Measurements from ENCODE around the gene RUFY4.

The RUFY4 gene

GRCh38 chr2:218077464-218078216 is 8.6 kb downstream of the RUFY4 start:
- H3K9me3 ChIP-seq (ENCODE audit: control insufficient read depth, low read length) = no peaks in the 10 kb centered on the region
- no peak for DNase-seq (ENCODE audit: low read depth)
- H3K9ac ChIP-seq (ENCODE audit: low read length) = no peak overlapping the region
- H3K4me3 ChIP-seq (ENCODE audit: low read length) = no peak overlapping the region
- H3K27me3 ChIP-seq (replicated peaks; ENCODE audit: control insufficient read depth, insufficient read depth, low read length) = peaks cover 58% of the 10 kb centered on the region
- peaks cover 8% of the 10 kb centered on the region for H3K4me1 ChIP-seq (ENCODE audit: control insufficient read depth, insufficient read depth, low read length)
- H3K36me3 ChIP-seq (ENCODE audit: control insufficient read depth, insufficient read depth, low read length, severe bottlenecking) = no peaks in the 10 kb centered on the region

GRCh38 chr2:218079943-218080913 is 11.2 kb downstream of the RUFY4 start:
- H3K9ac ChIP-seq (ENCODE audit: low read length) = no peak overlapping the region
- no peak for DNase-seq (ENCODE audit: low read depth)
- no peak overlapping the region for H3K4me3 ChIP-seq (ENCODE audit: low read length)
- peaks cover 1% of the 10 kb centered on the region for H3K9me3 ChIP-seq (ENCODE audit: control insufficient read depth, low read length)
- no peaks in the 10 kb centered on the region for H3K36me3 ChIP-seq (ENCODE audit: control insufficient read depth, insufficient read depth, low read length, severe bottlenecking)
- H3K4me1 ChIP-seq (ENCODE audit: control insufficient read depth, insufficient read depth, low read length) = peaks cover 8% of the 10 kb centered on the region
- H3K27me3 ChIP-seq (replicated peaks; ENCODE audit: control insufficient read depth, insufficient read depth, low read length) = peaks cover 48% of the 10 kb centered on the region

- Histone ChIP-seq H3K4me1 (ENCODE audit: control insufficient read depth, insufficient read depth, low read length) (peaks cover 8% of the 10 kb centered on the region), H3K9ac (ENCODE audit: low read length) (no peak overlapping the region), H3K4me3 (ENCODE audit: low read length) (no peak overlapping the region), H3K27me3 (replicated peaks; ENCODE audit: control insufficient read depth, insufficient read depth, low read length) (peaks cover 48% of the 10 kb centered on the region), H3K36me3 (ENCODE audit: control insufficient read depth, insufficient read depth, low read length, severe bottlenecking) (no peaks in the 10 kb centered on the region), H3K9me3 (ENCODE audit: control insufficient read depth, low read length) (peaks cover 10% of the 10 kb centered on the region)
- no peak for DNase-seq (ENCODE audit: low read depth)
These were observed 12.0 kb downstream of the RUFY4 start for GRCh38 chr2:218081063-218081462.

- H3K4me1 ChIP-seq (ENCODE audit: control insufficient read depth, insufficient read depth, low read length) = peaks cover 8% of the 10 kb centered on the region
- no peak overlapping the region for H3K4me3 ChIP-seq (ENCODE audit: low read length)
- peak; percentile 53 for DNase-seq (ENCODE audit: low read depth)
These were observed 12.6 kb downstream of the RUFY4 start for GRCh38 chr2:218081695-218082094.

GRCh38 chr2:218082586-218083351 is 13.7 kb downstream of the RUFY4 start:
- Histone ChIP-seq H3K9me3 (ENCODE audit: control insufficient read depth, low read length) (peaks cover 24% of the 10 kb centered on the region), H3K4me3 (ENCODE audit: low read length) (no peak overlapping the region), H3K36me3 (ENCODE audit: control insufficient read depth, insufficient read depth, low read length, severe bottlenecking) (no peaks in the 10 kb centered on the region), H3K27me3 (replicated peaks; ENCODE audit: control insufficient read depth, insufficient read depth, low read length) (peaks cover 34% of the 10 kb centered on the region), H3K9ac (ENCODE audit: low read length) (no peak overlapping the region), H3K4me1 (ENCODE audit: control insufficient read depth, insufficient read depth, low read length) (peaks cover 8% of the 10 kb centered on the region)
- DNase-seq (ENCODE audit: low read depth) = no peak

More at GRCh38 chr2:218081695-218082094, 12.6 kb downstream of the RUFY4 start:
- H3K9ac ChIP-seq (ENCODE audit: low read length) = no peak overlapping the region
- H3K27me3 ChIP-seq (replicated peaks; ENCODE audit: control insufficient read depth, insufficient read depth, low read length) = peaks cover 43% of the 10 kb centered on the region
- H3K9me3 ChIP-seq (ENCODE audit: control insufficient read depth, low read length) = peaks cover 16% of the 10 kb centered on the region
- H3K36me3 ChIP-seq (ENCODE audit: control insufficient read depth, insufficient read depth, low read length, severe bottlenecking) = no peaks in the 10 kb centered on the region

GRCh38 chr2:218083352-218083676 is 14.3 kb downstream of the RUFY4 start:
- no peak for DNase-seq (ENCODE audit: low read depth)
- Histone ChIP-seq H3K27me3 (replicated peaks; ENCODE audit: control insufficient read depth, insufficient read depth, low read length) (peaks cover 34% of the 10 kb centered on the region), H3K36me3 (ENCODE audit: control insufficient read depth, insufficient read depth, low read length, severe bottlenecking) (no peaks in the 10 kb centered on the region), H3K9me3 (ENCODE audit: control insufficient read depth, low read length) (peaks cover 30% of the 10 kb centered on the region), H3K4me3 (ENCODE audit: low read length) (no peak overlapping the region), H3K4me1 (ENCODE audit: control insufficient read depth, insufficient read depth, low read length) (peaks cover 8% of the 10 kb centered on the region), H3K9ac (ENCODE audit: low read length) (no peak overlapping the region)

- no peak for DNase-seq (ENCODE audit: low read depth)
- H3K9ac ChIP-seq (ENCODE audit: low read length) = no peak overlapping the region
- H3K36me3 ChIP-seq (ENCODE audit: control insufficient read depth, insufficient read depth, low read length, severe bottlenecking) = no peaks in the 10 kb centered on the region
- H3K4me3 ChIP-seq (ENCODE audit: low read length) = no peak overlapping the region
- peaks cover 4% of the 10 kb centered on the region for H3K4me1 ChIP-seq (ENCODE audit: control insufficient read depth, insufficient read depth, low read length)
- peaks cover 51% of the 10 kb centered on the region for H3K27me3 ChIP-seq (replicated peaks; ENCODE audit: control insufficient read depth, insufficient read depth, low read length)
- H3K9me3 ChIP-seq (ENCODE audit: control insufficient read depth, low read length) = peaks cover 33% of the 10 kb centered on the region
These were observed 17.4 kb downstream of the RUFY4 start for GRCh38 chr2:218086478-218086877.

- H3K9me3 ChIP-seq (ENCODE audit: control insufficient read depth, low read length) = peaks cover 33% of the 10 kb centered on the region
- peaks cover 67% of the 10 kb centered on the region for H3K27me3 ChIP-seq (replicated peaks; ENCODE audit: control insufficient read depth, insufficient read depth, low read length)
- no peak overlapping the region for H3K9ac ChIP-seq (ENCODE audit: low read length)
- H3K4me1 ChIP-seq (ENCODE audit: control insufficient read depth, insufficient read depth, low read length) = no peaks in the 10 kb centered on the region
- H3K36me3 ChIP-seq (ENCODE audit: control insufficient read depth, insufficient read depth, low read length, severe bottlenecking) = no peaks in the 10 kb centered on the region
- no peak overlapping the region for H3K4me3 ChIP-seq (ENCODE audit: low read length)
- no peak for DNase-seq (ENCODE audit: low read depth)
These were observed 20.2 kb downstream of the RUFY4 start for GRCh38 chr2:218089259-218089658.

GRCh38 chr2:218091746-218092145 is 22.7 kb downstream of the RUFY4 start:
- Histone ChIP-seq H3K4me3 (ENCODE audit: low read length) (no peak overlapping the region), H3K4me1 (ENCODE audit: control insufficient read depth, insufficient read depth, low read length) (no peaks in the 10 kb centered on the region), H3K9ac (ENCODE audit: low read length) (no peak overlapping the region), H3K9me3 (ENCODE audit: control insufficient read depth, low read length) (peaks cover 16% of the 10 kb centered on the region), H3K27me3 (replicated peaks; ENCODE audit: control insufficient read depth, insufficient read depth, low read length) (peaks cover 60% of the 10 kb centered on the region), H3K36me3 (ENCODE audit: control insufficient read depth, insufficient read depth, low read length, severe bottlenecking) (no peaks in the 10 kb centered on the region)
- DNase-seq (ENCODE audit: low read depth) = no peak

GRCh38 chr2:218093879-218094278 is 24.8 kb downstream of the RUFY4 start:
- Histone ChIP-seq H3K4me1 (ENCODE audit: control insufficient read depth, insufficient read depth, low read length) (no peaks in the 10 kb centered on the region), H3K36me3 (ENCODE audit: control insufficient read depth, insufficient read depth, low read length, severe bottlenecking) (no peaks in the 10 kb centered on the region), H3K27me3 (replicated peaks; ENCODE audit: control insufficient read depth, insufficient read depth, low read length) (peaks cover 52% of the 10 kb centered on the region), H3K4me3 (ENCODE audit: low read length) (no peak overlapping the region), H3K9ac (ENCODE audit: low read length) (no peak overlapping the region), H3K9me3 (ENCODE audit: control insufficient read depth, low read length) (peaks cover 11% of the 10 kb centered on the region)
- DNase-seq (ENCODE audit: low read depth) = no peak

GRCh38 chr2:218095853-218096252 is 26.8 kb downstream of the RUFY4 start:
- H3K9ac ChIP-seq (ENCODE audit: low read length) = no peak overlapping the region
- peaks cover 49% of the 10 kb centered on the region for H3K27me3 ChIP-seq (replicated peaks; ENCODE audit: control insufficient read depth, insufficient read depth, low read length)
- no peak for DNase-seq (ENCODE audit: low read depth)
- no peak overlapping the region for H3K4me3 ChIP-seq (ENCODE audit: low read length)
- no peaks in the 10 kb centered on the region for H3K4me1 ChIP-seq (ENCODE audit: control insufficient read depth, insufficient read depth, low read length)
- H3K36me3 ChIP-seq (ENCODE audit: control insufficient read depth, insufficient read depth, low read length, severe bottlenecking) = no peaks in the 10 kb centered on the region
- peaks cover 13% of the 10 kb centered on the region for H3K9me3 ChIP-seq (ENCODE audit: control insufficient read depth, low read length)

All from adipocyte (in vitro differentiated cells).